Fibroblast of skin of back (primary cell): Measurements from ENCODE around the gene TBC1D13.
A peak's percentile ranks its signal among the peaks of the same experiment; 100 is the strongest.
"Not testable (repeated sequence)": the region's sequence is repeated elsewhere in the genome, so short reads cannot be mapped to it uniquely, and the experiment has no call there.

Experiments used
- DNase-seq: peaks from one replicate; pipeline ENCODE4 v3.0.0-alpha.2; 2013

TBC1D13 gene

DNA sequence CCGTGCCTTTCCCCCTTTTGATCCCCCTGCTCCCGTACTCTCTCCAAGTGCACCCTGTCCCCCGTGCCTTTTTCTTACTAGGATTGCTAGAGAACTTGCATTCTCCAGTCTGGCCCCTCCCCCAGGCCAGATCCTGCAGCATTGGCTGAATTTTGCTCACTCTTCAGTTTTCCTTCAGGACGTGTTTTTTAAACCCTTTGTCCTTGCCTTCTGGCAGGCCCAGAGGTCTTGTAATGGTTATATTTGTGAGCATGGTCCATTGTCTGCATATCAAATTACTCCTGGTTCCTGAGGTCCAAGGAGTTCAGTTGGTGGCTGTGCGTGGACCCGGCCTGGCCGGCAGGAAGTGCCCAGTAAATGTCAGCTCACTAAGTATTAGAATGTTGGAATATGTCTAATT, 606 bp downstream of the TBC1D13 start:
- peak; percentile 11 for DNase-seq

GRCh38 chr9:128788445-128788844, 1.4 kb downstream of the TBC1D13 start:
- no peak for DNase-seq

DNA sequence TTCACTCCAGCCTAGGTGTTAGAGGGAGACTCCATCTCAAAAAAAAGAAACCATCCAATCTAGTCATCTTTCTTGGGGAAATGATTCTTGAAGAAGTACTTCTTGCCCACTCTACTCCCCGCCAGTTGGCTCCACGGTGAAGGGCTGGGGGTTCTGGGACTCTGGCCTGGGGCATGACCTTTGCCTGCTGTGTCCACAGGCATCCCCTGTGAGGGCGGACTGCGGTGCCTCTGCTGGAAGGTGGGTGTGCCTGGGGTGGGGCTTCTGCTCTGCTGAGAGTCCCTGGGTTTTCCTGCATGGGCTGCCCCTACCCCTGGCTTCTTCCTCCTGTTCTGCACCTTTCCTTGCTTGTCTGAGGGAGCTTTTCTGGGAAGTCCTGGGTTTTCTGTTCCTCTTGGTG, 3.5 kb downstream of the TBC1D13 start:
- no peak for DNase-seq

- DNase-seq, result no peak
Measured at GRCh38 chr9:128792134-128792533, 5.1 kb downstream of the TBC1D13 start.

DNA sequence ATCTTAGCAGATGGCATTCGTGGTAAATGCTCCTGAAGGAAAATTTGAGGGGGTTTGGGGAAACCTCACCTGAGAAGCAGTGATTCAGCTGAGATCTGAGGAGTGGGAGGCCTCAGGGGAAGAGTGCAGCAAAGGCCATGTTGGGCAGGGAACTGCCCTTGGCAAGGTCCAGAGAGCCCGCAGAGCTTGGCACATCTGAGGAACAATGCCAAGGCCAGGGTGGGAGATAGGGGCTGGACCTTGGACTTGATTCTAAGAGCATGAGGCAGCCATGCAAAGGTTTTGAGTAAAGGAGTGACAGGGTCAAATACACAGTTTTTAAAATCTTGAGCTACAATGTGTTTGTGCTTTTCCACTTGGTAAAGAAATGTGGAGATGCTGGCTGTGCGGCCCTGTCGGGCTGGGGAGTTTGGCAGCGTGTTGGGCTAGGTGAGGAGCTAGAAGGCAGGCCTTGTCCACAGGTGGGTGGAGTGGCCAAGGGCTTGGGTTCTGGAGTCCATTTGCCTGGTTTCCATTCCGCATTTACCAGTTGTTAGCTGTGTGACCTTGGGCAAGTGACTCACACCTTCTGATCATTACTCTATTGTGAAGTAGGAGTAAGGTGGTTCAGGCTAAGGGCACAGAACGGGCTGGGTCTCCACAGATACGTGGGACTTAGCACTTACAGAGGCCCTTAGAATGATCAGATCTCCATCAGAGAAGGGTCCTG, 6.1 kb downstream of the TBC1D13 start:
- DNase-seq, result no peak

GRCh38 chr9:128794961-128795360, 7.9 kb downstream of the TBC1D13 start:
- not testable (repeated sequence) for DNase-seq

GRCh38 chr9:128798896-128799295, 11.8 kb downstream of the TBC1D13 start:
- no peak for DNase-seq

DNA sequence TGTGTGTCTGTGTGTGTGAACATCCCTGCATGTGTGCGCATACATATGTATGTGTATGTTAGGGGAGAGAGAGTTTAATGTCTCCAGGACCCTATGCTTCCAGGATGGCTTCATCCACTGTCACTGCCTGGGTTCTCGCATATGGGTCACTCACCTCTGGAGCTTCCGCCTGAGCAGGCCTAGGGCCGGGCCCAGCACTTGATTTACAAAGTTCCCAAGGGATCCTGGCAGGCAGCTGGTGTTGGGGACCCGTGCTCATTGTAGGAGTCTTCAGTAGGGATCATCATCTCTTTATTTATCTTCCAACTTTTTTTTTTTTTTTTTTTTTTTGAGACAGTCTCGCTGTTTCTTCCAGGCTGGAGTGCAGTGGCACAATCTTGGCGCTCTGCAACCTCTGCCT, 13.0 kb downstream of the TBC1D13 start:
- no peak for DNase-seq

- DNase-seq, result no peak
Measured at GRCh38 chr9:128802482-128802881, 15.4 kb downstream of the TBC1D13 start.

DNA sequence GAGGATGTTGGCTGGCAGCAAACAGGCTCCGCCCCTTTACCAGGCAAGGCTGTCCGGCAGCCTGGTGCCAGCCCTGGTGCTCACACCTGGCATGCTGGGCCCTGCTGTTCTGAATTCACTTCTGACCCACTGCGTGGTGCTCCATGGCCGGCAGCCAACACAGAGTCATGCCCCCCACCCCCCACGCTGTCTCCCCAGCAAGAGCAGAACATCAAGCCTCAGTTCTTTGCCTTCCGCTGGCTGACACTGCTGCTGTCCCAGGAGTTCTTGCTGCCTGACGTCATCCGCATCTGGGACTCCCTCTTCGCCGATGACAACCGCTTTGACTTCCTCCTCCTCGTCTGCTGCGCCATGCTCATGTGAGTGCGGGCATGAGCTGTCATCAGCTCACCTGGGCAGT, 18.6 kb downstream of the TBC1D13 start:
- no peak for DNase-seq

GRCh38 chr9:128807827-128808226, 20.8 kb downstream of the TBC1D13 start:
- DNase-seq, result no peak

GRCh38 chr9:128808543-128808942, 21.5 kb downstream of the TBC1D13 start:
- DNase-seq, result no peak

- no peak for DNase-seq
Measured at GRCh38 chr9:128809036-128809599, 22.1 kb downstream of the TBC1D13 start.

- DNase-seq, result no peak
Measured at GRCh38 chr9:128809831-128810230, 22.8 kb downstream of the TBC1D13 start.

DNA sequence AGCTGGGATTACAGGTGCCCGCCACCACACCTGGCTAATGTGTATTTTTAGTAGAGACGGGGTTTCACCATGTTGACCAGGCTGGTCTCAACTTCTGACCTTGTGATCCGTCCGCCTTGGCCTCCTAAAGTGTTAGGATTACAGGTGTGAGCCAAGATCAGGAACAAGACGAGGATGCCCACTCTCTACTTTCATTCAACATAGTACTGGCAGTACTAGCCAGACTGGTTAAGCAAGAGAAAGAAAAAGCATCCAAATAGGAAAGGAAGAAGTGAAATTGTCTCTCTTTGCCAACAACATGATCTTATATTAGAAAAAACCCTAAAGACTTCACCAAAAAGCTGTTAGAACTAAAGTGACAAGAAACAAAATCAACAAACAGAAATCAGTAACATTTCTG, 23.8 kb downstream of the TBC1D13 start:
- no peak for DNase-seq

DNA sequence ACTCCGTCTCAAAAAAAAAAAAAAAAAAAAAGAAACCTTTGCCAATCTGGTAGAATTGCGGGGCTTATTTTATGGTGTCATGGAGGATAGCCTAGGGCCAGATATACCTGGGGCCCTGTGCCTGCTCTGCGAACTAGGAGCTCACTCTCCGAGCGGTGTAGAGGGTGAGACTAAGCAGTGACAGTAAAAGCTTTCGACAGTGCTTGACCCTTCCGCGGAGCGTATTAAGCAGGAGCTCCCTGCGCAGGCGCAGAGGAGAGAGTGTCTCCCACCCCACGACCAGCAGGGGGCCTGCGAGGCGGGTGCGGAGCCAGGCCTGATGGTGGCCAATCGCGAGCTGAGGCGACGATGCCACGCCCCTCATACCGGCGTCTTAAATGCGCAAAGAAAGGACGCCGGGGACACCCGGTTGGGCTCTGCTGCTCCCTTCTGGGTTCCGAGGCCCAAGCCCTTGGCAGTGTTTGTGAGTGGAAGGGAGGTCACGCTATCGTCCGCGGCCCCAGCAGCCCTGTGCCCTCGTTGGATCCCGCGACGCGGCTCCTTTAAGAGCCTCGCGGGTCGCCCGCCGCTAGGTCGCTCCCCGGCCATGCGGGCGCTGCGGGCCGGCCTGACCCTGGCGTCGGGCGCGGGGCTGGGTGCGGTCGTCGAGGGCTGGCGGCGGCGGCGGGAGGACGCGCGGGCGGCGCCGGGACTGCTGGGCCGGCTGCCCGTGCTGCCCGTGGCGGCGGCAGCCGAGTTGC, 31.2 kb downstream of the TBC1D13 start, which contains the start of gene ENDOG:
Gene ENDOG, plus strand, starts transcription at position 402 of the 740 bp plus-strand sequence. Its CDS starts 185 bp downstream, at position 587.
- DNase-seq, result peak; percentile 96

- DNase-seq, result peak; percentile 33
Measured at GRCh38 chr9:128818839-128819715, 32.0 kb downstream of the TBC1D13 start.

GRCh38 chr9:128819716-128820664, 32.9 kb downstream of the TBC1D13 start:
- DNase-seq, result peak; percentile 28

DNA sequence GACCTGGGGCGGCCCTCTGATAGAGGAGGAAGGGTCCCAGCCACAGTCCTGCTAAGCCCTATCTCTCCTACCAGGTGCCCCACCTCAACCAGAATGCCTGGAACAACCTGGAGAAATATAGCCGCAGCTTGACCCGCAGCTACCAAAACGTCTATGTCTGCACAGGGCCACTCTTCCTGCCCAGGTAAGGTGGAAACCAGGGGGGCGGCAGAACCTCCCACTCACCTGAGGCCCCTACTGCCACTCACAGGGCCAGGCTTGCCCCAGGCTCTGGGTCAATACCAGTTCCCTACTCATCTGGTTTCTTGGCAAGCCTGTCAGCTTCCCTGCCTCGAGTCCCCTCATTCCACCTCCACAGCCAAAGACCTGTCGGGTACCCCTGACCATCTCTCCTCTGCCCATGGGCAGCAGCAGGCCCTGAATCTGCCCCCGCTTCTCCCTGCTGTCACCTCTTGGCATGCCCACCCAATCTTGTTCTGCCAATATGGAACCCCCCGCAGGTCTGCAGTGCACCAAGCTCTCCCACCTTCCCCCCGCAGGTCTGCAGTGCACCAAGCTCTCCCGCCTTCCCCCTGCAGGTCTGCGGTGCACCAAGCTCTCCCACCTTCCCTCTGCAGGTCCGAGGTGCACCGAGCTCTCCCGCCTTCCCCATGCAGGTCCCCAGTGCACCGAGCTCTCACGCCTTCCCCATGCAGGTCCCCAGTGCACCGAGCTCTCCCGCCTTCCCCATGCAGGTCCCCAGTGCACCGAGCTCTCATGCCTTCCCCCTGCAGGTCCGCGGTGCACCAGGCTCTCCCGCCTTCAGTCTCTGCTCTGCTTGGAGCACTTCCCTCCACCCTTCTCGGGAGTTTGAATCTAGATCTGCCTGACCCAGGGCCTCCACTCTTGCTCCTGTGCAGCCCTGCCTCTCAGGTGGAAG, 33.9 kb downstream of the TBC1D13 start:
- no peak for DNase-seq
